A549 (cell line): ENCODE data around the gene PARVB. TPM values are rescaled to one million over a fixed set of nuclear protein-coding genes. Genes with fewer than 3 reads are reported as not detected.

Experiments
- ATAC-seq, 2 experiments: fragments of 200-7000 bp in 1 of 2; fragments of >200 bp in 1 of 2; cut with Nextera tagmentation in 1 of 2; cut with Tn5 transposase in 1 of 2; 3 replicates each; pipeline versions ENCODE4 v1.8.0 to v1.9.1; 2018 to 2020; ENCODE audit warnings: mild to moderate bottlenecking in 1 of 2, moderate library complexity in 1 of 2
- CTCF ChIA-PET: fragments of 300-600 bp; sonication (Branson Sonifier 250); formaldehyde crosslinking; extraction: SDS; loops from one replicate; lab custom pipeline; 2021; ENCODE audit warnings: antibody characterized with exemption, inconsistent platforms; lab: Yijun Ruan, JAX
- POLR2A ChIA-PET: fragments of 350-600 bp; formaldehyde crosslinking; extraction: SDS; loops from one replicate; lab custom pipeline; 2021; ENCODE audit warnings: antibody characterized with exemption, inconsistent platforms; lab: Yijun Ruan, JAX
- DNase-seq, 2 experiments: peaks; one replicate each; pipeline versions ENCODE4 v3.0.0 to v3.0.0-alpha.2; 2011 to 2016; ENCODE audit warnings: low read depth in 1 of 2, low spot score in 1 of 2
- FAIRE-seq: peaks from 2 replicates; lab custom pipeline; 2011; peaks lifted over from hg19 to GRCh38; lab: Jason Lieb, UNC
- H3K27ac ChIP-seq, 2 experiments: fragments of >200 bp; sonication (Bioruptor Twin); formaldehyde crosslinking; 3 replicates each; pipeline ENCODE4 v1.5.1; 2016 to 2017
- H3K4me1 ChIP-seq: fragments of >200 bp; sonication (Bioruptor Twin); formaldehyde crosslinking; 3 replicates; pipeline ENCODE4 v1.6.1; 2016
- H3K4me2 ChIP-seq: fragments of >200 bp; sonication (Bioruptor Twin); formaldehyde crosslinking; 3 replicates; pipeline ENCODE4 v1.6.1; 2016
- H3K4me3 ChIP-seq: fragments of >200 bp; sonication (Bioruptor Twin); formaldehyde crosslinking; 3 replicates; pipeline ENCODE4 v1.5.1; 2016
- H3K9me3 ChIP-seq: fragments of >200 bp; sonication (Bioruptor Twin); formaldehyde crosslinking; 3 replicates; pipeline ENCODE4 v1.6.1; 2016
- BHLHE40 ChIP-seq: IDR thresholded peaks from 2 replicates; pipeline ENCODE4 v1.6.1; 2012; ENCODE audit warnings: low read depth, low read length, inconsistent platforms
- CBX8 ChIP-seq: fragments of 200-600 bp; sonication (generic); IDR thresholded peaks from 2 replicates; pipeline ENCODE4 v1.6.1; 2016
- CEBPB ChIP-seq, 2 experiments: fragments of >200 bp in 1 of 2; sonication (Bioruptor Twin) in 1 of 2; formaldehyde crosslinking in 1 of 2; IDR thresholded peaks; 2 replicates each; pipeline ENCODE4 v1.6.1; 2012 to 2016
- ESRRA ChIP-seq: fragments of 150-350 bp; IDR thresholded peaks from 2 replicates; pipeline ENCODE4 v1.6.1; 2014; ENCODE audit warnings: mild to moderate bottlenecking, low read length, borderline replicate concordance
- FOSL2 ChIP-seq, 2 experiments: fragments of 450-650 bp in 1 of 2; fragments of >200 bp in 1 of 2; sonication (Bioruptor Twin) in 1 of 2; formaldehyde crosslinking; IDR thresholded peaks; 2 replicates each; pipeline versions ENCODE4 v1.5.0 to v1.6.1; 2016 to 2020; ENCODE audit warnings: mild to moderate bottlenecking in 1 of 2, moderate library complexity in 1 of 2
- GATA3 ChIP-seq: IDR thresholded peaks from 2 replicates; pipeline ENCODE4 v1.6.1; 2012; ENCODE audit warnings: borderline replicate concordance
- HDAC2 ChIP-seq: fragments of 200-600 bp; sonication (generic); IDR thresholded peaks from 2 replicates; pipeline ENCODE4 v1.6.1; 2016
- HES2 ChIP-seq: fragments of >200 bp; sonication (Bioruptor Twin); formaldehyde crosslinking; IDR thresholded peaks from 2 replicates; pipeline ENCODE4 v1.6.1; 2016
- HEYL ChIP-seq: fragments of 250-450 bp; sonication (Bioruptor Pico); IDR thresholded peaks from 2 replicates; pipeline ENCODE4 v1.8.0; 2021; ENCODE audit warnings: mild to moderate bottlenecking, moderate library complexity
- HOXB13 ChIP-seq: fragments of 250-450 bp; sonication (Bioruptor Pico); IDR thresholded peaks from 2 replicates; pipeline ENCODE4 v1.5.0; 2020; ENCODE audit warnings: low read depth, mild to moderate bottlenecking, moderate library complexity
- JUN ChIP-seq, 2 experiments: fragments of >200 bp; sonication (Bioruptor Twin); formaldehyde crosslinking; IDR thresholded peaks; 2 replicates in 1 of 2; 3 replicates in 1 of 2; pipeline ENCODE4 v1.6.1; 2016 to 2017
- JUNB ChIP-seq: fragments of >200 bp; sonication (Bioruptor Twin); formaldehyde crosslinking; IDR thresholded peaks from 2 replicates; pipeline ENCODE4 v1.6.1; 2016
- NPAS2 ChIP-seq: fragments of 250-450 bp; sonication (Bioruptor Pico); IDR thresholded peaks from 2 replicates; pipeline ENCODE4 v1.8.0; 2022; ENCODE audit warnings: mild to moderate bottlenecking, moderate library complexity, borderline replicate concordance
- POLR2AphosphoS2 ChIP-seq: conservative IDR thresholded peaks from 2 replicates; pipeline ENCODE4 v1.6.1; 2012; ENCODE audit warnings: low read length, improper control_type of control experiment, inconsistent platforms
- RFX5 ChIP-seq: fragments of 450-650 bp; IDR thresholded peaks from 2 replicates; pipeline ENCODE4 v1.7.1; 2014; ENCODE audit warnings: antibody characterized with exemption, mild to moderate bottlenecking, moderate library complexity
- RNF2 ChIP-seq: fragments of 200-600 bp; sonication (generic); IDR thresholded peaks from 2 replicates; pipeline ENCODE4 v1.6.1; 2016; ENCODE audit warnings: low read depth, mild to moderate bottlenecking, antibody characterized with exemption, moderate library complexity, borderline replicate concordance
- SMC3 ChIP-seq: fragments of >200 bp; sonication (Bioruptor Twin); formaldehyde crosslinking; IDR thresholded peaks from 3 replicates; pipeline ENCODE4 v1.6.1; 2018; ENCODE audit warnings: inconsistent platforms
- SREBF2 ChIP-seq: fragments of 450-650 bp; IDR thresholded peaks from 2 replicates; pipeline ENCODE4 v1.6.1; 2014; ENCODE audit warnings: mild to moderate bottlenecking, moderate library complexity
- TP53 ChIP-seq: fragments of 250-450 bp; sonication (Bioruptor Pico); IDR thresholded peaks from 2 replicates; pipeline ENCODE4 v1.5.0; 2021; ENCODE audit warnings: mild to moderate bottlenecking, moderate library complexity
- ZC3H11A ChIP-seq: fragments of 450-650 bp; IDR thresholded peaks from 2 replicates; pipeline ENCODE4 v1.6.1; 2014; ENCODE audit warnings: antibody characterized with exemption, mild to moderate bottlenecking
- ZNF302 ChIP-seq: fragments of 250-450 bp; sonication (Bioruptor Pico); IDR thresholded peaks from 2 replicates; pipeline ENCODE4 v1.9.0; 2021; ENCODE audit warnings: inconsistent platforms, mild to moderate bottlenecking, moderate library complexity
- ZSCAN20 ChIP-seq: fragments of 250-450 bp; sonication (Bioruptor Pico); IDR thresholded peaks from 2 replicates; pipeline ENCODE4 v1.8.0; 2022; ENCODE audit warnings: mild to moderate bottlenecking, moderate library complexity
- WGBS: methylation state at CpG from one replicate; pipeline ENCODE4 v1.1.6; 2017; ENCODE audit errors: missing lambda C conversion rate; 5-methylcytosine and 5-hydroxymethylcytosine counted together
- polyA plus RNA-seq, 4 experiments: library from polyadenylated mRNA; depleted of rRNA in 3 of 4; stranded (reverse); fragments of >200 nt; fragmentation: RNase III in 1 of 4; extraction: RNeasy Plus Mini Kit Qiagen cat#74134 plus additional on column Dnase treatment in 1 of 4; gene quantifications; 2 replicates in 3 of 4; 3 replicates in 1 of 4; pipeline ENCODE4 v1.2.3, GENCODE V29; 2011 to 2017
- TF ChIP-seq, protein P1 (sequence below): fragments of 250-450 bp; sonication (Bioruptor Pico); IDR thresholded peaks from 2 replicates; pipeline ENCODE4 v1.5.0; 2020; ENCODE audit warnings: low read depth, mild to moderate bottlenecking, moderate library complexity

Gene PARVB
- polyA plus RNA-seq, 2 of the 4 experiments (the other 2 are of a cell fraction), result 28.3 to 33.5 TPM

GRCh38 chr22:44132724-44133123, 108.6 kb downstream of the PARVB start:
- ATAC-seq (no peak), DNase-seq (no peak), FAIRE-seq (no peak)
- Histone ChIP-seq H3K4me2 (no peak overlapping the region), H3K9me3 (peaks cover 9% of the 10 kb centered on the region; the same call in 2 of the 3 replicates), H3K27ac (no peak overlapping the region), H3K4me1 (no peaks in the 10 kb centered on the region), H3K4me3 (no peak overlapping the region)
- TF ChIP-seq SREBF2 (no peak), ZSCAN20 (CRISPR knock-in tag) (no peak), ZC3H11A (no peak), TP53 (CRISPR knock-in tag) (no peak), CBX8 (no peak), HES2 (no peak), RNF2 (no peak), ESRRA (no peak), RFX5 (no peak), NPAS2 (CRISPR knock-in tag) (no peak), FOSL2 (IDR thresholded peaks at IDR 0.05) (no peak), FOSL2 (CRISPR knock-in tag; IDR thresholded peaks at IDR 0.05) (no peak), SMC3 (no peak)
- CTCF ChIA-PET, result interaction anchor here (1.2 kb wide), 1 partner anchor 43 kb away, joined by 3 read pairs; no protein-coding TSS in a partner anchor
- 90% methylated on average over 12 of the region's 12 CpGs for WGBS
- POLR2A ChIA-PET, result no interaction called here

- Histone ChIP-seq H3K4me2 (no peak overlapping the region), H3K27ac (no peak overlapping the region), H3K4me3 (no peak overlapping the region), H3K4me1 (no peaks in the 10 kb centered on the region), H3K9me3 (peaks cover 12% of the 10 kb centered on the region; the same call in 2 of the 3 replicates)
- ATAC-seq (no peak), FAIRE-seq (no peak), DNase-seq (no peak)
- WGBS, result 96% methylated on average over 6 of the region's 6 CpGs
- ChIA-PET CTCF (interaction anchor here (1.2 kb wide), 1 partner anchor 42 kb away, joined by 3 read pairs; no protein-coding TSS in a partner anchor), POLR2A (no interaction called here)
- no peak for TF ChIP-seq CEBPB (IDR thresholded peaks at IDR 0.05)
- TF ChIP-seq SMC3, result no peak
Observed at GRCh38 chr22:44133161-44133560, 109.1 kb downstream of the PARVB start.

- Histone ChIP-seq H3K27ac (no peak overlapping the region), H3K9me3 (peaks cover 12% of the 10 kb centered on the region; the same call in 2 of the 3 replicates), H3K4me2 (no peak overlapping the region), H3K4me1 (no peaks in the 10 kb centered on the region), H3K4me3 (no peak overlapping the region)
- POLR2A ChIA-PET, result no interaction called here
- ATAC-seq, result no peak
- 94% methylated on average over 16 of the region's 21 CpGs for WGBS
- TF ChIP-seq HEYL (CRISPR knock-in tag), result no peak
- TF ChIP-seq, protein P1, sequence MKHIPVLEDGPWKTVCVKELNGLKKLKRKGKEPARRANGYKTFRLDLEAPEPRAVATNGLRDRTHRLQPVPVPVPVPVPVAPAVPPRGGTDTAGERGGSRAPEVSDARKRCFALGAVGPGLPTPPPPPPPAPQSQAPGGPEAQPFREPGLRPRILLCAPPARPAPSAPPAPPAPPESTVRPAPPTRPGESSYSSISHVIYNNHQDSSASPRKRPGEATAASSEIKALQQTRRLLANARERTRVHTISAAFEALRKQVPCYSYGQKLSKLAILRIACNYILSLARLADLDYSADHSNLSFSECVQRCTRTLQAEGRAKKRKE (CRISPR knock-in tag), result no peak
- no peak for TF ChIP-seq ZNF302
- TF ChIP-seq HDAC2, result no peak
- no peak for TF ChIP-seq JUN (IDR thresholded peaks at IDR 0.05)
- TF ChIP-seq HOXB13, result no peak
- no peak for TF ChIP-seq BHLHE40
- no peak for TF ChIP-seq POLR2AphosphoS2
- no peak for TF ChIP-seq GATA3
- no peak for TF ChIP-seq JUNB
- no peak for TF ChIP-seq CEBPB (IDR thresholded peaks at IDR 0.05)
- CTCF ChIA-PET, result no interaction called here
- no peak for FAIRE-seq
- DNase-seq, result no peak
Observed at GRCh38 chr22:44133901-44134571, 109.9 kb downstream of the PARVB start.
